DOHH2 (cell line): ENCODE data around the gene NKD1.

Experiments
- H3F3A ChIP-seq: fragments of 200-600 bp; sonication (generic), shearing (Covaris generic); 2 replicates; pipeline ENCODE4 v1.6.0; 2016; ENCODE audit warnings: antibody characterized with exemption, mild to moderate bottlenecking; ENCODE audit not compliant: control insufficient read depth, insufficient read depth
- H3K27ac ChIP-seq: fragments of 200-600 bp; sonication (generic); 2 replicates; pipeline ENCODE4 v1.5.1; 2014; ENCODE audit warnings: low read depth, mild to moderate bottlenecking, low read length, moderate library complexity
- H3K27me3 ChIP-seq: fragments of 200-600 bp; sonication (generic); 2 replicates; pipeline ENCODE4 v1.6.1; 2014; ENCODE audit warnings: mild to moderate bottlenecking, low read length, mixed read lengths; ENCODE audit not compliant: control insufficient read depth
- H3K36me3 ChIP-seq: fragments of 200-600 bp; sonication (generic); 2 replicates; pipeline ENCODE4 v1.6.1; 2014; ENCODE audit warnings: mild to moderate bottlenecking, low read length, moderate library complexity, mixed read lengths; ENCODE audit not compliant: control insufficient read depth
- H3K4me1 ChIP-seq: fragments of 200-600 bp; sonication (generic); 2 replicates; pipeline ENCODE4 v1.6.1; 2014; ENCODE audit warnings: mild to moderate bottlenecking, low read length, mixed read lengths; ENCODE audit not compliant: control insufficient read depth
- H3K4me2 ChIP-seq: fragments of 200-600 bp; sonication (generic); 2 replicates; pipeline ENCODE4 v1.6.0; 2014; ENCODE audit warnings: mild to moderate bottlenecking, low read length, moderate library complexity
- H3K4me3 ChIP-seq: fragments of 200-600 bp; sonication (generic); 2 replicates; pipeline ENCODE4 v1.5.1; 2014; ENCODE audit warnings: mild to moderate bottlenecking, low read length, mixed read lengths
- H3K79me2 ChIP-seq: fragments of 200-600 bp; sonication (generic); 2 replicates; pipeline ENCODE4 v1.6.1; 2014; ENCODE audit warnings: mild to moderate bottlenecking, low read length, mixed read lengths; ENCODE audit not compliant: control insufficient read depth
- H3K9me2 ChIP-seq: fragments of 200-600 bp; sonication (generic); replicated peaks from 2 replicates; pipeline ENCODE4 v1.6.1; 2014; ENCODE audit warnings: mild to moderate bottlenecking, low read length, mixed read lengths; ENCODE audit not compliant: control insufficient read depth
- H3K9me3 ChIP-seq: fragments of 200-600 bp; sonication (generic); 2 replicates; pipeline ENCODE4 v1.6.1; 2014; ENCODE audit warnings: antibody characterized with exemption, low read length, mixed read lengths; ENCODE audit not compliant: control insufficient read depth, insufficient read depth
- H4K20me1 ChIP-seq: fragments of 200-600 bp; sonication (generic); 2 replicates; pipeline ENCODE4 v1.6.0; 2014; ENCODE audit warnings: low read depth, mild to moderate bottlenecking, antibody characterized with exemption, low read length, moderate library complexity; ENCODE audit not compliant: control insufficient read depth, insufficient read depth
- CTCF ChIP-seq: fragments of 200-600 bp; sonication (generic); IDR thresholded peaks from one replicate; pipeline ENCODE4 v1.5.1; 2014; ENCODE audit warnings: antibody characterized with exemption, mild to moderate bottlenecking, low read depth, low read length; ENCODE audit not compliant: poor library complexity, severe bottlenecking
- EZH2phosphoT487 ChIP-seq: fragments of 200-600 bp; sonication (generic); IDR thresholded peaks from 2 replicates; pipeline ENCODE4 v1.6.1; 2017; ENCODE audit warnings: borderline replicate concordance, mild to moderate bottlenecking, antibody characterized with exemption, low read length, moderate library complexity, mixed read lengths

Gene NKD1

GRCh38 chr16:50519001-50519400 is 29.2 kb upstream of the NKD1 start:
- Histone ChIP-seq H3F3A (no peaks in the 10 kb centered on the region), H4K20me1 (no peaks in the 10 kb centered on the region), H3K9me3 (peaks cover 4% of the 10 kb centered on the region), H3K27me3 (peaks cover 4% of the 10 kb centered on the region; the same call in 1 of the 2 replicates), H3K4me1 (no peaks in the 10 kb centered on the region), H3K4me3 (no peak overlapping the region), H3K4me2 (no peak overlapping the region), H3K79me2 (no peaks in the 10 kb centered on the region), H3K36me3 (no peaks in the 10 kb centered on the region), H3K9me2 (no peaks in the 10 kb centered on the region), H3K27ac (no peak overlapping the region)
- no peak for TF ChIP-seq EZH2phosphoT487
- no peak for TF ChIP-seq CTCF

DNA sequence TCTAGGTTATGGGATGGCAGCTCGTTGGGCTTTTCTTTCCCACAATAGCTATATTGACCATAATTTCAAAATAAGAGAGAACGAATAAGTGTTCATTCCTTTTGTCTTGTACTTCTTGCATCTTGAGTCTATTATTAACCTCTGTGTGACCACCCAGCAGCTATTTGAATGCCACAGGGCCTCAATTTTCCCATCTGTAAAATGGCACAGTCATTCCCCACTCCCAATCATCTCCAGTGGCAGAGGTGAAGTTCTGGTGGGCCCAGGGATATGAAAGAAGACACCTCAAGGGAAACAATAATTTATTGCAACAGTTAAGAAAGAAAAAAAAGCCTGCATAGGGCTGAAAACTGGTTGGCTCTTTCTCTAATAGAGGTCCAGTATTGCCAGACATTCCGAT is 28.6 kb upstream of the NKD1 start:
- TF ChIP-seq EZH2phosphoT487 (no peak), CTCF (no peak)
- H3K79me2 ChIP-seq, result no peaks in the 10 kb centered on the region
- H3F3A ChIP-seq, result no peaks in the 10 kb centered on the region
- H3K9me2 ChIP-seq, result no peaks in the 10 kb centered on the region
- H3K27ac ChIP-seq, result no peak overlapping the region
- H3K27me3 ChIP-seq, result peaks cover 4% of the 10 kb centered on the region; the same call in 1 of the 2 replicates
- peaks cover 4% of the 10 kb centered on the region for H3K9me3 ChIP-seq
- H4K20me1 ChIP-seq, result no peaks in the 10 kb centered on the region
- no peak overlapping the region for H3K4me2 ChIP-seq
- H3K4me1 ChIP-seq, result no peaks in the 10 kb centered on the region
- H3K36me3 ChIP-seq, result no peaks in the 10 kb centered on the region
- H3K4me3 ChIP-seq, result no peak overlapping the region

- H3K4me2 ChIP-seq, result no peak overlapping the region
- H4K20me1 ChIP-seq, result no peaks in the 10 kb centered on the region
- H3K9me3 ChIP-seq, result peaks cover 4% of the 10 kb centered on the region
- no peaks in the 10 kb centered on the region for H3K27me3 ChIP-seq
- no peak for TF ChIP-seq CTCF
- no peak for TF ChIP-seq EZH2phosphoT487
- no peaks in the 10 kb centered on the region for H3F3A ChIP-seq
- H3K4me1 ChIP-seq, result no peaks in the 10 kb centered on the region
- no peaks in the 10 kb centered on the region for H3K79me2 ChIP-seq
- no peak overlapping the region for H3K4me3 ChIP-seq
- no peak overlapping the region for H3K27ac ChIP-seq
- no peaks in the 10 kb centered on the region for H3K9me2 ChIP-seq
- H3K36me3 ChIP-seq, result no peaks in the 10 kb centered on the region
These were observed 27.5 kb upstream of the NKD1 start for GRCh38 chr16:50520451-50521245.
